Common myeloid progenitor, CD34-positive (primary cell): ENCODE measurements around the gene SLC49A3. TPM values are rescaled to one million over a fixed set of nuclear protein-coding genes. Genes with fewer than 3 reads are reported as not detected.
A peak's percentile ranks its signal among the peaks of the same experiment; 100 is the strongest.
"Not testable (repeated sequence)": the region's sequence is repeated elsewhere in the genome, so short reads cannot be mapped to it uniquely, and the experiment has no call there.

Experiments
- CTCF ChIA-PET: fragments of 350-600 bp; sonication (Branson Sonifier 250); formaldehyde crosslinking; loops from one replicate; lab custom pipeline; 2021; ENCODE audit warnings: antibody characterized with exemption; lab: Charles Lee
- POLR2A ChIA-PET: fragments of 350-600 bp; sonication (Branson Sonifier 250); formaldehyde crosslinking; loops from one replicate; lab custom pipeline; 2021; ENCODE audit warnings: antibody characterized with exemption; lab: Charles Lee
- DNase-seq, 3 donors: peaks; one replicate each; pipeline versions ENCODE4 v3.0.0 to v3.0.0-alpha.2; 2013
- H3K27ac ChIP-seq, 2 experiments: 1 replicate in 1 of 2; 2 replicates in 1 of 2; pipeline ENCODE4 v1.7.0; 2013; ENCODE audit warnings: inconsistent platforms in 2 of 2, low read length in 2 of 2, mild to moderate bottlenecking in 2 of 2, low read depth in 1 of 2, moderate library complexity in 1 of 2; ENCODE audit not compliant: severe bottlenecking in 2 of 2, insufficient read depth in 1 of 2, poor library complexity in 1 of 2
- H3K27me3 ChIP-seq, 5 experiments: replicated peaks in 2 of 5; 1 replicate in 3 of 5; 2 replicates in 2 of 5; pipeline versions ENCODE4 v1.6.1 to v1.7.0; 2013; ENCODE audit warnings: low read length in 4 of 5, mild to moderate bottlenecking in 2 of 5, moderate library complexity in 2 of 5, inconsistent platforms in 1 of 5; ENCODE audit not compliant: insufficient read depth in 5 of 5, control insufficient read depth in 4 of 5
- H3K36me3 ChIP-seq, 4 experiments: 1 replicate in 2 of 4; 2 replicates in 2 of 4; pipeline versions ENCODE4 v1.6.1 to v1.7.0; 2013; ENCODE audit warnings: low read length in 3 of 4, control low read depth in 1 of 4, mild to moderate bottlenecking in 1 of 4; ENCODE audit not compliant: control insufficient read depth in 4 of 4, insufficient read depth in 4 of 4
- H3K4me1 ChIP-seq, 4 experiments: 1 replicate in 3 of 4; 2 replicates in 1 of 4; pipeline versions ENCODE4 v1.6.1 to v1.7.1; 2013; ENCODE audit warnings: low read length in 3 of 4, mild to moderate bottlenecking in 3 of 4, control low read depth in 1 of 4, inconsistent platforms in 1 of 4, moderate library complexity in 1 of 4; ENCODE audit not compliant: control insufficient read depth in 4 of 4, insufficient read depth in 4 of 4; ENCODE audit errors: control extremely low read depth in 1 of 4
- H3K4me3 ChIP-seq, 7 experiments: 1 replicate in 4 of 7; 2 replicates in 3 of 7; pipeline versions ENCODE4 v1.5.1 to v1.7.0; 2013; ENCODE audit warnings: mild to moderate bottlenecking in 7 of 7, low read length in 6 of 7, moderate library complexity in 6 of 7, inconsistent platforms in 2 of 7, low read depth in 2 of 7, control low read depth in 1 of 7; ENCODE audit not compliant: insufficient read depth in 4 of 7, control insufficient read depth in 1 of 7; ENCODE audit errors: extremely low read depth in 1 of 7
- H3K9me3 ChIP-seq, 5 experiments: 1 replicate in 4 of 5; 2 replicates in 1 of 5; pipeline versions ENCODE4 v1.6.1 to v1.7.1; 2013; ENCODE audit warnings: low read length in 4 of 5, mild to moderate bottlenecking in 2 of 5, inconsistent platforms in 1 of 5, low read depth in 1 of 5, moderate library complexity in 1 of 5; ENCODE audit not compliant: control insufficient read depth in 4 of 5, insufficient read depth in 2 of 5; ENCODE audit errors: control extremely low read depth in 1 of 5
- WGBS: methylation state at CpG from one replicate; pipeline ENCODE4 v1.1.5; 2013; ENCODE audit not compliant: insufficient coverage; 5-methylcytosine and 5-hydroxymethylcytosine counted together
- polyA plus RNA-seq: library from polyadenylated mRNA; unstranded; fragments of 120-200 nt; gene quantifications from one replicate; pipeline ENCODE4 v1.2.1, GENCODE V29; 2013

SLC49A3 gene
- polyA plus RNA-seq: 3.7 TPM

DNA sequence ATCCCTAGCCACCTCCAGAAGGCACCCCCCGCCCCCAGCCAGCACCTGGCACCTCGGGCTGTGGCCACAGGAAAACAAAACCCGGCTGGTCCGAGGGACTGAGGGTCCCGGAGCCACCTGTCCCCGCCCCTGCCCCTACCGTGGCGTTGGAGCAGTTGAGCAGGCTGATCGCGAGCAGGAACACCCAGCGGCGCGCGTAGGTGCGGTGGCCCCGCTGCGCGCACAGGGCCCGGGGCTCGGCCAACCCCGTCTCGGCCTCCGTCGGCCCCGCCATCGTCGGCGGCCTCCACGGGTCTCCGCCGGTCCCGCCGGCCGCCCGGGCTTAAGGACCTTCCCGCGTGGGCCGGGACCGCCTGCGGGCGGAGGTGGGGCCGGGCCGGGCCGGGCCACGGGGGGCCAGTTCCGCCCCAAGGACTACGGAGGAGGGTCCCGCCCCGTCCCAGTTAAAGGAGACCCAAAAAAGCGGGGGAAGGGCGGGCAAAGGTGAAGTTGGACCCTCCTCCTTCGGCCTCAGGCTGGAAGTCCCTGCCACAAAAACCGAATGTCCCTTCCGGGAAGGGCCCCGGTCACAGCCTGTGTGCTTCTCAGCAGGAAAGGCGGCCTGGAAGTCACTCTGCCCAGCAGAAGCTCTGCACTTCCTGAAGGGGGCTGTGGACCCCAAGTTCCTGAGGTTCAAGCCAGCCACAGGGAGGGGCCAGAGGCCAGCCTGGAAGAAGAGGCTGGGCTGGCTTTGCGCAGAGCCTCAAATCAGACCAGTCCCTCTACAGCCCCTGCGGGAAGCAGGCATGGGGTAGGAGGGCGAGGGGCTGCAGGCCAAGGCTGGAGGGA lies at the start of gene SLC49A3:
TSS of gene SLC49A3 (minus strand) at position 298 of the 828 bp plus-strand sequence. CDS start at position 274, 24 bp downstream.
- Histone ChIP-seq H3K27me3 (no peaks in the 10 kb centered on the region), H3K4me3 (peak within 1 kb of the TSS in 5 of 7 experiments; percentile 48 to 75 (median 64)), H3K4me1 (peaks cover 0 to 22% (median 18%) of the 10 kb centered on the region in 4 experiments), H3K36me3 (no peaks in the 10 kb centered on the region), H3K9me3 (no peaks in the 10 kb centered on the region), H3K27ac (no peak within 1 kb of the TSS)
- ChIA-PET CTCF (interaction anchor here (1.0 kb wide), 1 partner anchor 21 kb away, joined by 3 read pairs; no protein-coding TSS in a partner anchor), POLR2A (interaction anchor here (0.6 kb wide), 2 partner anchors 38 to 105 kb away, joined by 3 to 6 read pairs; no protein-coding TSS in a partner anchor)
- DNase-seq: peak in 2 of 3 donors; percentile 39 to 52
- WGBS: 11% methylated on average over 29 of the region's 59 CpGs

DNA sequence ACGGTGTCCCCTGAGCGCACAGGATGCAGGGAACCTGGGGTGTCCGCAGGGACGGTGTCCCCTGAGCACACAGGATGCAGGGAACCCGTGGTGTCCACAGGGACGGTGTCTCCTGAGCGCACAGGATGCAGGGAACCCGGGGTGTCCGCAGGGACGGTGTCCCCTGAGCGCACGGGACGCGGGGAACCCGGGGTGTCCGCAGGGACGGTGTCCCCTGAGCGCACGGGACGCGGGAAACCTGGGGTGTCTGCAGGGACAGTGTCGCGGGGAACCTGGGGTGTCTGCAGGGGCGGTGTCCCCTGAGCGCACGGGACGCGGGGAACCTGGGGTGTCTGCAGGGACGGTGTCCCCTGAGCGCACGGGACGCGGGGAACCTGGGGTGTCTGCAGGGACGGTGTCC lies 47.6 kb upstream of the SLC49A3 start:
- DNase-seq, H3K9me3 ChIP-seq, H3K27me3 ChIP-seq, H3K4me3 ChIP-seq, H3K4me1 ChIP-seq, H3K27ac ChIP-seq, POLR2A ChIA-PET: not testable (repeated sequence)
- peaks cover 19 to 83% (median 50%) of the 10 kb centered on the region in 4 experiments for H3K36me3 ChIP-seq
- WGBS: 95% methylated on average over 22 of the region's 34 CpGs
- CTCF ChIA-PET: interaction anchor here (1.4 kb wide), 1 partner anchor 251 kb away, joined by 3 read pairs; no protein-coding TSS in a partner anchor

DNA sequence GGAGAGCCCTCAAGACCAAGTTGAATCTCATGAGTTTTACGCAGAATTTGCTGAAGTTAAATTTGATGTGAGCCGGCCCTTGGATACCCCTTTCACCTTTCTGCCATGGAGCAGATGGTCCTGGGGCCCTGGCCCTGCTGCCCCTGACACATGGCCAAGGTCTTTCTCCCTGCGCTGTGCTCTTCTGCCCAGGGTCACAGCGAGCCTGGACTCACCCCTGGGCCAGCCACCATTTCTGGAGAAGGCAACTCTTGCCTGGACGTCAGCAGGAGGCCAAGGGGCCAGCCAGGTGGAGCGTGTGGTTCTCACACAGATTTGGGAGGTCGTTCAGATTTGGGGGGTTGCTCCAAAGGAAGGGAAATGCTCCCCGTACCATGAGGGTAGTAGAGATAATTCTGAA lies 46.6 kb upstream of the SLC49A3 start:
- 96% methylated on average over 7 of the region's 8 CpGs for WGBS
- ChIA-PET CTCF (no interaction called here), POLR2A (no interaction called here)
- Histone ChIP-seq H3K9me3 (no peaks in the 10 kb centered on the region), H3K27me3 (no peaks in the 10 kb centered on the region), H3K4me1 (peaks cover 0 to 6% (median 3%) of the 10 kb centered on the region in 4 experiments), H3K27ac (no peak overlapping the region), H3K4me3 (no peak overlapping the region), H3K36me3 (peaks cover 15 to 83% (median 51%) of the 10 kb centered on the region in 4 experiments)
- no peak for DNase-seq

DNA sequence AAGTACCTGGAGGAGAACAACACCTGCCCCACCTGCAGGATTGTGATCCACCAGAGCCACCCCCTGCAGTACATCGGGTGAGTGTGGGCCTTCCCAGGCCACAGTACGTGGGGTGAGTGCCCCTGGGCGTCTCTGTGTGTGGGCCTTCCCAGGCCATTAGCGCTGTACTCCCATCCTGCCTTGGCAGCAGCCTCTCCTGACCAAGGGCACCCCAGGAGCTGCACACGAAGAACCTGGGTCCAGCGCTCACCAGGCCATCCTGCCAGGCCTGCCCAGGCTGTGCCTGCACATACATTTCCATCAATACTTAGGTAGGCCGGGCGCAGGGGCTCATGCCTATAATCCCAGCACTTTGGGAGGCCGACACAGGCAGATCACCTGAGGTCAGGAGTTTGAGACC lies 46.0 kb upstream of the SLC49A3 start:
- Histone ChIP-seq H3K4me3 (no peak overlapping the region), H3K9me3 (no peaks in the 10 kb centered on the region), H3K27me3 (no peaks in the 10 kb centered on the region), H3K4me1 (peaks cover 0 to 6% (median 3%) of the 10 kb centered on the region in 4 experiments), H3K27ac (no peak overlapping the region), H3K36me3 (peaks cover 12 to 81% (median 53%) of the 10 kb centered on the region in 4 experiments)
- WGBS: 95% methylated on average over 9 of the region's 9 CpGs
- DNase-seq: no peak
- POLR2A ChIA-PET: no interaction called here
- CTCF ChIA-PET: interaction anchor here (0.7 kb wide), 1 partner anchor 8 kb away, joined by 3 read pairs; no protein-coding TSS in a partner anchor

DNA sequence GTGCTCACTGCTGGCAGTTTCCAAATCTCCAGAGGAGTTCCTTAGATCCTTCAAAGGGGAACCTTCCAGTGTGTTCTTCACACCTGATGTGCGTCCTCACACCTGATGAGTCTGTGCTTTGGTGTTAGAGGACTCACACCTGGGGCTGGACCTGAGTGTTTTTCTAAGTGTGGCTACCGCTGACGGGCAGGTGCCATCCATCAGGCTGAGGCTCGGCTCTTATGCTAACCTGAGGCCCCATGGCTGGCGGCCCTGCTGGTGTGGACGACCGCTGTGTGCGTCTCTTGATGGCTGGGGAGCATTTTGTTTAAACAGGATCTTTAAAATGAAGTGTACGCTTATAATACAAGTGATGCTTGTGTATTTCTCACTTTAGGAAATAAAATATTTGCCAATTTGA lies 45.1 kb upstream of the SLC49A3 start:
- Histone ChIP-seq H3K27me3 (no peaks in the 10 kb centered on the region), H3K4me3 (no peak overlapping the region), H3K27ac (no peak overlapping the region), H3K4me1 (peaks cover 0 to 6% (median 3%) of the 10 kb centered on the region in 4 experiments), H3K36me3 (peaks cover 10 to 73% (median 47%) of the 10 kb centered on the region in 4 experiments), H3K9me3 (no peaks in the 10 kb centered on the region)
- no peak for DNase-seq
- CTCF ChIA-PET: interaction anchor here (1.3 kb wide), 1 partner anchor 9 kb away, joined by 5 read pairs; no protein-coding TSS in a partner anchor
- 97% methylated on average over 7 of the region's 9 CpGs for WGBS
- POLR2A ChIA-PET: no interaction called here

DNA sequence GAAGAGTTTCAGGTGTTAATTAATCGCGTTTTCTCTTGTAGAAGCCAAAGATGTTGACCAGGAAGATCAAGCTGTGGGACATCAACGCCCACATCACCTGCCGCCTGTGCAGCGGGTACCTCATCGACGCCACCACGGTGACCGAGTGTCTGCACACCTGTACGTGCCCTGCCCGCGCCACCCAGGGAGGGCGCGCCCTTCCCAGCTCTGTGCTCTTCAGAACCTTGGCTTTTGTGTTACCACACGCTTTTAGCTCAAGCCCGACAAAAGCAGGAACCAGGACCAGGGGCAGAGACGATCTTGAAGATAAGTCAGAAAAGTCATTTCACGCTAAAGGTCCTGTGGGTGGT lies 44.7 kb upstream of the SLC49A3 start:
- no peak for DNase-seq
- POLR2A ChIA-PET: no interaction called here
- CTCF ChIA-PET: interaction anchor here (1.3 kb wide), 1 partner anchor 9 kb away, joined by 5 read pairs; no protein-coding TSS in a partner anchor
- no peak overlapping the region for H3K4me3 ChIP-seq
- no peaks in the 10 kb centered on the region for H3K9me3 ChIP-seq
- peaks cover 10 to 68% (median 47%) of the 10 kb centered on the region in 4 experiments for H3K36me3 ChIP-seq
- no peak overlapping the region for H3K27ac ChIP-seq
- peaks cover 0 to 6% (median 3%) of the 10 kb centered on the region in 4 experiments for H3K4me1 ChIP-seq
- H3K27me3 ChIP-seq: no peaks in the 10 kb centered on the region
- WGBS: 97% methylated on average over 17 of the region's 18 CpGs
